A549 (cell line): Measurements from ENCODE around the gene VENTX.

Source experiments
- BHLHE40 ChIP-seq: IDR thresholded peaks from 2 replicates; pipeline ENCODE4 v1.6.1; 2012; ENCODE audit warnings: low read depth, low read length, inconsistent platforms
- CBX8 ChIP-seq: fragments of 200-600 bp; sonication (generic); IDR thresholded peaks from 2 replicates; pipeline ENCODE4 v1.6.1; 2016
- CTCF ChIP-seq: fragments of >200 bp; sonication (Bioruptor Twin); formaldehyde crosslinking; IDR thresholded peaks from 3 replicates; pipeline ENCODE4 v1.5.1; 2016
- EHMT2 ChIP-seq: fragments of 200-600 bp; sonication (generic); IDR thresholded peaks from 2 replicates; pipeline ENCODE4 v1.6.1; 2016; ENCODE audit warnings: antibody characterized with exemption, low read depth, mild to moderate bottlenecking, moderate library complexity
- HEYL ChIP-seq: fragments of 250-450 bp; sonication (Bioruptor Pico); IDR thresholded peaks from 2 replicates; pipeline ENCODE4 v1.8.0; 2021; ENCODE audit warnings: mild to moderate bottlenecking, moderate library complexity
- KDM1A ChIP-seq: fragments of 200-600 bp; sonication (generic); IDR thresholded peaks from 2 replicates; pipeline ENCODE4 v1.6.1; 2016; ENCODE audit warnings: low read depth, mild to moderate bottlenecking
- MAZ ChIP-seq: fragments of 150-350 bp; IDR thresholded peaks from 2 replicates; pipeline ENCODE4 v1.6.1; 2014; ENCODE audit warnings: antibody characterized with exemption, low read depth, low read length, borderline replicate concordance
- NFE2L2 ChIP-seq: fragments of 150-350 bp; conservative IDR thresholded peaks from 2 replicates; pipeline ENCODE4 v1.6.1; 2014; ENCODE audit warnings: low read length
- POLR2A ChIP-seq: IDR thresholded peaks from 2 replicates; pipeline ENCODE4 v1.6.1; 2012; ENCODE audit warnings: mild to moderate bottlenecking, low read length
- REST ChIP-seq: fragments of 200-600 bp; sonication (generic); IDR thresholded peaks from 2 replicates; pipeline ENCODE4 v1.6.1; 2016; ENCODE audit warnings: antibody characterized with exemption, mild to moderate bottlenecking, moderate library complexity

- TF ChIP-seq REST (no peak), CTCF (no peak), CBX8 (no peak), POLR2A (no peak), EHMT2 (no peak), HEYL (no peak), MAZ (no peak), KDM1A (no peak), NFE2L2 (no peak), BHLHE40 (peak; percentile 21)
Observed at GRCh38 chr10:133242611-133243356, 5.1 kb downstream of the VENTX start.
